WERI-Rb-1 (cell line): Measurements from ENCODE around the gene FBXL16.

Experiments used
- DNase-seq: peaks from one replicate; pipeline ENCODE4 v3.0.0-alpha.2; 2020
- H3K27ac ChIP-seq: fragments of 250-450 bp; sonication (Bioruptor Pico); 2 replicates; pipeline ENCODE4 v1.5.1; 2020; ENCODE audit warnings: mild to moderate bottlenecking, moderate library complexity
- H3K27me3 ChIP-seq: fragments of 250-450 bp; sonication (Bioruptor Pico); 2 replicates; pipeline ENCODE4 v1.5.1; 2021; ENCODE audit warnings: mild to moderate bottlenecking, low read depth, moderate library complexity; ENCODE audit not compliant: insufficient read depth, severe bottlenecking
- H3K36me3 ChIP-seq: fragments of 250-450 bp; sonication (Bioruptor Pico); 2 replicates; pipeline ENCODE4 v1.5.1; 2020; ENCODE audit warnings: mild to moderate bottlenecking, moderate library complexity
- H3K4me3 ChIP-seq: 2 replicates; pipeline ENCODE4 v1.5.1; 2011; ENCODE audit warnings: low read depth, mild to moderate bottlenecking, control low read depth, low read length
- H3K9me3 ChIP-seq: fragments of 250-450 bp; sonication (Bioruptor Pico); 2 replicates; pipeline ENCODE4 v1.5.1; 2021; ENCODE audit warnings: mild to moderate bottlenecking, moderate library complexity; ENCODE audit not compliant: severe bottlenecking
- CTCF ChIP-seq: IDR thresholded peaks from 2 replicates; pipeline ENCODE4 v1.5.1; 2011; ENCODE audit warnings: low read depth, mild to moderate bottlenecking, control low read depth, inconsistent platforms, low read length

Gene FBXL16

GRCh38 chr16:720447-720989, 14.9 kb upstream of the FBXL16 start:
- TF ChIP-seq CTCF, result peak; percentile 43
- Histone ChIP-seq H3K36me3 (peaks cover 6% of the 10 kb centered on the region), H3K27me3 (no peaks in the 10 kb centered on the region), H3K4me3 (peak overlapping the region; percentile 73), H3K9me3 (no peaks in the 10 kb centered on the region), H3K27ac (peak overlapping the region; percentile 99)
- DNase-seq, result peak; percentile 92

- no peaks in the 10 kb centered on the region for H3K27me3 ChIP-seq
- peak overlapping the region; percentile 99 for H3K27ac ChIP-seq
- peak; percentile 55 for TF ChIP-seq CTCF
- DNase-seq, result peak; percentile 63
- H3K4me3 ChIP-seq, result peak overlapping the region; percentile 73
- no peaks in the 10 kb centered on the region for H3K9me3 ChIP-seq
- H3K36me3 ChIP-seq, result peaks cover 6% of the 10 kb centered on the region
These were observed 14.3 kb upstream of the FBXL16 start for GRCh38 chr16:719815-720446.

- TF ChIP-seq CTCF, result no peak
- Histone ChIP-seq H3K27me3 (no peaks in the 10 kb centered on the region), H3K36me3 (peaks cover 6% of the 10 kb centered on the region), H3K27ac (peak overlapping the region; percentile 47), H3K9me3 (no peaks in the 10 kb centered on the region), H3K4me3 (no peak overlapping the region)
- DNase-seq, result no peak
These were observed 13.3 kb upstream of the FBXL16 start for GRCh38 chr16:718922-719321.

- peaks cover 6% of the 10 kb centered on the region for H3K36me3 ChIP-seq
- H3K27me3 ChIP-seq, result no peaks in the 10 kb centered on the region
- DNase-seq, result no peak
- no peak overlapping the region for H3K4me3 ChIP-seq
- no peaks in the 10 kb centered on the region for H3K9me3 ChIP-seq
- TF ChIP-seq CTCF, result no peak
- H3K27ac ChIP-seq, result no peak overlapping the region; the same call in 1 of the 2 replicates
These were observed 12.8 kb upstream of the FBXL16 start for GRCh38 chr16:718389-718788.

GRCh38 chr16:717450-718245, 12.0 kb upstream of the FBXL16 start:
- Histone ChIP-seq H3K9me3 (no peaks in the 10 kb centered on the region), H3K36me3 (peaks cover 6% of the 10 kb centered on the region; the same call in 1 of the 2 replicates), H3K27me3 (no peaks in the 10 kb centered on the region), H3K4me3 (no peak overlapping the region), H3K27ac (no peak overlapping the region; the same call in 1 of the 2 replicates)
- no peak for TF ChIP-seq CTCF
- no peak for DNase-seq
